Fibroblast of skin of right quadriceps (primary cell): ENCODE data around the gene RFX5.
"Not testable (repeated sequence)": the region's sequence is repeated elsewhere in the genome, so short reads cannot be mapped to it uniquely, and the experiment has no call there.

ENCODE experiments used
- DNase-seq: peaks from one replicate; pipeline ENCODE4 v3.0.0-alpha.2; 2013

The RFX5 gene

GRCh38 chr1:151361883-151362282, 14.8 kb upstream of the RFX5 start:
- DNase-seq, result no peak

- no peak for DNase-seq
Observed at GRCh38 chr1:151356696-151357095, 9.6 kb upstream of the RFX5 start.

- peak; percentile 17 for DNase-seq
Observed at GRCh38 chr1:151352021-151352718, 5.1 kb upstream of the RFX5 start.

- not testable (repeated sequence) for DNase-seq
Observed at GRCh38 chr1:151350323-151350722, 3.3 kb upstream of the RFX5 start.

- DNase-seq, result no peak
Observed at GRCh38 chr1:151347523-151348246, 633 bp upstream of the RFX5 start.

GRCh38 chr1:151346082-151346768, 827 bp downstream of the RFX5 start:
- no peak for DNase-seq

- no peak for DNase-seq
Observed at GRCh38 chr1:151344291-151344690, 2.8 kb downstream of the RFX5 start.

GRCh38 chr1:151343587-151343986, 3.5 kb downstream of the RFX5 start:
- no peak for DNase-seq

- no peak for DNase-seq
Observed at GRCh38 chr1:151342569-151342968, 4.5 kb downstream of the RFX5 start.

- DNase-seq, result no peak
Observed at GRCh38 chr1:151342021-151342420, 5.0 kb downstream of the RFX5 start.

- DNase-seq, result peak; percentile 83
Observed at GRCh38 chr1:151340870-151341754, 5.9 kb downstream of the RFX5 start.

- no peak for DNase-seq
Observed at GRCh38 chr1:151336556-151336955, 10.5 kb downstream of the RFX5 start.

GRCh38 chr1:151334822-151335221, 12.2 kb downstream of the RFX5 start:
- no peak for DNase-seq

- no peak for DNase-seq
Observed at GRCh38 chr1:151327903-151328674, 19.0 kb downstream of the RFX5 start.

GRCh38 chr1:151327223-151327902, 19.7 kb downstream of the RFX5 start, which contains the start of gene PI4KB:
TSS of gene PI4KB (minus strand) at chr1:151327416. CDS start at chr1:151316481, 10,935 bp downstream.
- peak; percentile 99 for DNase-seq

- peak; percentile 39 for DNase-seq
Observed at GRCh38 chr1:151326619-151327222, 20.3 kb downstream of the RFX5 start.

- DNase-seq, result no peak
Observed at GRCh38 chr1:151325646-151326429, 21.2 kb downstream of the RFX5 start.

GRCh38 chr1:151325231-151325630, 21.8 kb downstream of the RFX5 start:
- DNase-seq, result no peak

GRCh38 chr1:151324390-151324930, 22.6 kb downstream of the RFX5 start:
- DNase-seq, result no peak

- no peak for DNase-seq
Observed at GRCh38 chr1:151318975-151319374, 28.1 kb downstream of the RFX5 start.
